OCI-LY3 (cell line): ENCODE measurements around the gene DFFA.

Experiments used
- H2AFZ ChIP-seq: fragments of 200-600, 300-600 bp; shearing (Covaris generic); 2 replicates; pipeline ENCODE4 v1.6.0; 2014; ENCODE audit warnings: antibody characterized with exemption, low read depth, low read length
- H3K27ac ChIP-seq: fragments of 200-600, 300-600 bp; sonication (generic); 2 replicates; pipeline ENCODE4 v1.5.1; 2014; ENCODE audit warnings: mild to moderate bottlenecking, low read length, moderate library complexity, mixed read lengths
- H3K27me3 ChIP-seq: fragments of 200-600, 300-600 bp; sonication (generic); 2 replicates; pipeline ENCODE4 v1.6.1; 2014; ENCODE audit warnings: low read depth, low read length, mixed read lengths
- H3K36me3 ChIP-seq: fragments of 200-600, 300-600 bp; sonication (generic); replicated peaks from 2 replicates; pipeline ENCODE3; 2014; ENCODE audit warnings: low read depth, low read length, mixed read lengths
- H3K4me1 ChIP-seq: fragments of 300-600, 200-600 bp; sonication (generic); 2 replicates; pipeline ENCODE4 v1.6.1; 2014; ENCODE audit warnings: low read length, mixed read lengths
- H3K4me2 ChIP-seq: fragments of 200-600, 300-600 bp; sonication (generic); 2 replicates; pipeline ENCODE4 v1.6.1; 2014; ENCODE audit warnings: low read length, mixed read lengths
- H3K4me3 ChIP-seq: fragments of 300-600, 200-600 bp; sonication (generic); 2 replicates; pipeline ENCODE4 v1.5.1; 2014; ENCODE audit warnings: antibody characterized with exemption, mild to moderate bottlenecking, low read length, moderate library complexity
- H3K79me2 ChIP-seq: fragments of 300-600, 200-600 bp; shearing (Covaris generic); 2 replicates; pipeline ENCODE4 v1.6.1; 2014; ENCODE audit warnings: mild to moderate bottlenecking, low read length, mixed read lengths
- H3K9ac ChIP-seq: fragments of 300-600, 200-600 bp; shearing (Covaris generic); 2 replicates; pipeline ENCODE4 v1.6.0; 2014; ENCODE audit warnings: mild to moderate bottlenecking, low read length, moderate library complexity
- H3K9me3 ChIP-seq: fragments of 200-600, 300-600 bp; shearing (Covaris generic); 2 replicates; pipeline ENCODE4 v1.6.1; 2014; ENCODE audit warnings: low read length, mixed read lengths; ENCODE audit not compliant: insufficient read depth
- H4K20me1 ChIP-seq: fragments of 200-600, 300-600 bp; sonication (generic); 2 replicates; pipeline ENCODE4 v1.6.1; 2016; ENCODE audit warnings: low read length, mixed read lengths; ENCODE audit not compliant: insufficient read depth
- CTCF ChIP-seq: fragments of 200-600, 300-600 bp; sonication (generic); IDR thresholded peaks from 2 replicates; pipeline ENCODE4 v1.5.1; 2014; ENCODE audit warnings: antibody characterized with exemption, low read length, low read depth
- EZH2phosphoT487 ChIP-seq: fragments of 200-600 bp; shearing (Covaris generic); IDR thresholded peaks from 2 replicates; pipeline ENCODE4 v1.6.1; 2018; ENCODE audit warnings: antibody characterized with exemption, mixed run types, low read depth

Gene DFFA

GRCh38 chr1:10495475-10495817 lies 23.1 kb upstream of the DFFA start:
- Histone ChIP-seq H3K27me3 (no peaks in the 10 kb centered on the region), H4K20me1 (peaks cover 17% of the 10 kb centered on the region), H3K79me2 (peaks cover 8% of the 10 kb centered on the region), H3K36me3 (peaks cover 4% of the 10 kb centered on the region), H3K4me2 (peak overlapping the region; percentile 100), H3K27ac (peak overlapping the region; percentile 70), H3K9me3 (no peaks in the 10 kb centered on the region), H3K4me1 (peaks cover 19% of the 10 kb centered on the region), H2AFZ (no peak overlapping the region), H3K9ac (no peak overlapping the region), H3K4me3 (peak overlapping the region; percentile 83)
- no peak for TF ChIP-seq EZH2phosphoT487
- TF ChIP-seq CTCF = no peak

GRCh38 chr1:10494754-10495474 lies 22.6 kb upstream of the DFFA start:
- Histone ChIP-seq H2AFZ (peak overlapping the region; percentile 54; the same call in 1 of the 2 replicates), H3K9ac (peak overlapping the region; percentile 58; the same call in 1 of the 2 replicates), H3K4me2 (peak overlapping the region; percentile 100), H3K36me3 (peaks cover 4% of the 10 kb centered on the region), H3K27me3 (no peaks in the 10 kb centered on the region), H4K20me1 (peaks cover 17% of the 10 kb centered on the region), H3K27ac (peak overlapping the region; percentile 70), H3K4me1 (peaks cover 19% of the 10 kb centered on the region), H3K79me2 (peaks cover 9% of the 10 kb centered on the region), H3K4me3 (peak overlapping the region; percentile 83), H3K9me3 (no peaks in the 10 kb centered on the region)
- no peak for TF ChIP-seq EZH2phosphoT487
- TF ChIP-seq CTCF = peak; percentile 75

GRCh38 chr1:10494418-10494753 lies 22.1 kb upstream of the DFFA start:
- Histone ChIP-seq H3K4me1 (peaks cover 22% of the 10 kb centered on the region), H3K4me3 (peak overlapping the region; percentile 83; the same call in 1 of the 2 replicates), H3K4me2 (peak overlapping the region; percentile 100), H3K27ac (no peak overlapping the region), H3K36me3 (peaks cover 4% of the 10 kb centered on the region), H3K9me3 (no peaks in the 10 kb centered on the region), H3K79me2 (peaks cover 10% of the 10 kb centered on the region), H4K20me1 (peaks cover 17% of the 10 kb centered on the region), H2AFZ (no peak overlapping the region), H3K27me3 (no peaks in the 10 kb centered on the region), H3K9ac (no peak overlapping the region; the same call in 1 of the 2 replicates)
- TF ChIP-seq CTCF (no peak), EZH2phosphoT487 (no peak)

- no peaks in the 10 kb centered on the region for H3K27me3 ChIP-seq
- H4K20me1 ChIP-seq = peaks cover 6% of the 10 kb centered on the region
- H3K4me2 ChIP-seq = no peak overlapping the region
- H3K9ac ChIP-seq = no peak overlapping the region
- TF ChIP-seq EZH2phosphoT487 = no peak
- TF ChIP-seq CTCF = no peak
- peaks cover 2% of the 10 kb centered on the region for H3K79me2 ChIP-seq
- H3K36me3 ChIP-seq = no peaks in the 10 kb centered on the region
- peaks cover 15% of the 10 kb centered on the region for H3K4me1 ChIP-seq
- no peak overlapping the region for H2AFZ ChIP-seq
- no peaks in the 10 kb centered on the region for H3K9me3 ChIP-seq
- H3K4me3 ChIP-seq = no peak overlapping the region
- H3K27ac ChIP-seq = no peak overlapping the region
These were observed 18.1 kb upstream of the DFFA start for GRCh38 chr1:10490286-10490970.
